ENCODE measurements around the gene GYPC.

Gene GYPC

DNA sequence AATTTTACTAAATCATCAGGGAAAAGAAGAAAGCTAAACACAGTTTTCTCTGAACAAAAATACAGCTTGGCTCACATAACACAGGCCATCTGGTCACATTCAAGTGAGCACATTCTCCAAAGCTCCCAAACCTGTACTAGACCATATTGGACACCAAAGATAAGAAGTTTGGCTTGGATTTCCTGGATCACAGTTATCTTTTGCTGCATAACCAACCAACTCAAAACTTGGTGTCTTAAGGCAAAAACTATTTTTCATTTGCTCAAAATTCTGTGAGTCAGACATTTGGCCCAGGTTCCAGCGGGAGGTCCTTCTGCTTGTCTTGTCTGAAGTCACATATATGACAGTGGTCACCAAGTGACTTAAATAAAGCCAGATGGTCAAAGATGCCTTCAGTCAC lies 83.2 kb downstream of the GYPC start:
- no peak for DNase-seq

DNA sequence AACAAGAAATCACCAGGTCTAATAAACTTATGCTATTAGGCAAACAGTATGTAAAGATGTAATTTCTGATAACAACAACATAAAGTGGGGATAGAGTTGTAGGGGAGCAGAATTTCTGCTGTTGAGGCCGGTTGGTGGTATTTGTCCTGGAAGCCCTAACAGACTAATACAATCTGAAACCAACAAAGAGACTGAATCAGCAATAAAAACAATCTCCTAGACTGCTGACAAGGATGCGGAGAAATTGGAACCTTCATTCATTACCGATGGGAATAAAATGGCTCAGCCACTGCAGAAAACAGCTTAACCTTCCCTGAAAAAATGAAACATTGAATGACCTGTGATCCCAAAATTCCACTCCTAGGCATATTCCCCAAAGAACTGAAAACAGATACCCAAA lies 88.7 kb downstream of the GYPC start:
- DNase-seq: no peak
